Keratinocyte (primary cell): Measurements from ENCODE around the gene TEX44. TPM values are rescaled to one million over a fixed set of nuclear protein-coding genes. Genes with fewer than 3 reads are reported as not detected.

Experiments
- DNase-seq: peaks from one replicate; pipeline ENCODE4 v3.0.0-alpha.2; 2011; ENCODE audit warnings: low read depth, missing footprints, low spot score
- FAIRE-seq: peaks from 2 replicates; lab custom pipeline; 2011; peaks lifted over from hg19 to GRCh38; lab: Jason Lieb, UNC
- H2AFZ ChIP-seq: 2 replicates; pipeline ENCODE4 v1.6.0; 2012; ENCODE audit warnings: low read length, control low read depth, inconsistent platforms; ENCODE audit not compliant: control insufficient read depth
- H3K27ac ChIP-seq: 2 replicates; pipeline ENCODE4 v1.5.1; 2011; ENCODE audit warnings: low read length; ENCODE audit not compliant: control insufficient read depth, insufficient read depth
- H3K27me3 ChIP-seq: 3 replicates; pipeline ENCODE4 v1.6.0; 2011; ENCODE audit warnings: low read length; ENCODE audit not compliant: control insufficient read depth, insufficient read depth; ENCODE audit errors: extremely low read depth
- H3K36me3 ChIP-seq, 2 experiments: 2 replicates in 1 of 2; 3 replicates in 1 of 2; pipeline ENCODE4 v1.5.1; 2011; ENCODE audit warnings: low read length in 2 of 2, mild to moderate bottlenecking in 1 of 2; ENCODE audit not compliant: control insufficient read depth in 2 of 2, insufficient read depth in 2 of 2; ENCODE audit errors: extremely low read depth in 1 of 2
- H3K4me1 ChIP-seq: 3 replicates; pipeline ENCODE4 v1.5.1; 2011; ENCODE audit warnings: low read length; ENCODE audit not compliant: control insufficient read depth, insufficient read depth; ENCODE audit errors: extremely low read depth
- H3K4me2 ChIP-seq: 3 replicates; pipeline ENCODE4 v1.6.0; 2011; ENCODE audit warnings: low read depth, low read length; ENCODE audit not compliant: control insufficient read depth, insufficient read depth; ENCODE audit errors: extremely low read depth
- H3K4me3 ChIP-seq, 3 experiments: fragments of 200-600 bp in 1 of 3; sonication (generic) in 1 of 3; 2 replicates in 2 of 3; 3 replicates in 1 of 3; pipeline ENCODE4 v1.5.1; 2011 to 2016; ENCODE audit warnings: low read length in 3 of 3, mild to moderate bottlenecking in 3 of 3, control low read depth in 2 of 3, inconsistent platforms in 1 of 3, low read depth in 1 of 3, mixed read lengths in 1 of 3, mixed run types in 1 of 3, moderate library complexity in 1 of 3; ENCODE audit not compliant: control insufficient read depth in 2 of 3, insufficient read depth in 2 of 3; ENCODE audit errors: extremely low read depth in 1 of 3
- H3K79me2 ChIP-seq: 2 replicates; pipeline ENCODE4 v1.6.0; 2012; ENCODE audit warnings: low read length; ENCODE audit not compliant: control insufficient read depth, insufficient read depth
- H3K9ac ChIP-seq: 3 replicates; pipeline ENCODE4 v1.6.0; 2011; ENCODE audit warnings: low read length; ENCODE audit not compliant: control insufficient read depth, insufficient read depth; ENCODE audit errors: extremely low read depth
- H3K9me1 ChIP-seq: 3 replicates; pipeline ENCODE4 v1.6.0; 2011; ENCODE audit warnings: low read length; ENCODE audit not compliant: control insufficient read depth, insufficient read depth; ENCODE audit errors: extremely low read depth
- H3K9me3 ChIP-seq: 2 replicates; pipeline ENCODE4 v1.5.1; 2012; ENCODE audit warnings: low read depth, low read length; ENCODE audit not compliant: control insufficient read depth
- H4K20me1 ChIP-seq: 3 replicates; pipeline ENCODE4 v1.6.0; 2011; ENCODE audit warnings: low read length; ENCODE audit not compliant: control insufficient read depth, insufficient read depth; ENCODE audit errors: extremely low read depth
- EZH2 ChIP-seq: IDR thresholded peaks from one replicate; pipeline ENCODE4 v1.6.1; 2012; ENCODE audit warnings: inconsistent platforms, mild to moderate bottlenecking, low read length, moderate library complexity
- dilution Hi-C: fragments of 300-500 bp; cut with MboI; formaldehyde crosslinking; loops from one replicate; pipeline ENCODE4 v1.7.0; 2020; ENCODE audit warnings: low sequenced_read_pairs; ENCODE audit not compliant: extremely low pct_ligation_motif_present
- polyA plus RNA-seq, 5 experiments: library from polyadenylated mRNA; depleted of rRNA in 3 of 5; stranded (reverse) in 3 of 5; stranded (forward) in 1 of 5; unstranded in 1 of 5; fragments of >200 nt; gene quantifications; 1 replicate in 1 of 5; 2 replicates in 3 of 5; 3 replicates in 1 of 5; pipeline versions ENCODE4 v1.2.1 to v1.2.3, GENCODE V29; 2011 to 2012; ENCODE audit warnings: missing spikeins in 2 of 5, low read depth in 1 of 5, low replicate concordance in 1 of 5
- TF ChIP-seq, protein P1 (sequence below), 3 experiments: IDR thresholded peaks in 1 of 3; conservative IDR thresholded peaks in 1 of 3; optimal IDR thresholded peaks in 1 of 3; 2 replicates in 2 of 3; 3 replicates in 1 of 3; pipeline versions ENCODE3 to v1.5.1; 2011; ENCODE audit warnings: low read length in 3 of 3, mild to moderate bottlenecking in 3 of 3, moderate library complexity in 2 of 3, control low read depth in 1 of 3, inconsistent platforms in 1 of 3; ENCODE audit not compliant: insufficient read depth in 2 of 3; ENCODE audit errors: extremely low read depth in 1 of 3

The TEX44 gene
- polyA plus RNA-seq, 1 donor (not counting 4 experiments of a cell fraction or from before 2014, with no cell fraction given), result not detected

DNA sequence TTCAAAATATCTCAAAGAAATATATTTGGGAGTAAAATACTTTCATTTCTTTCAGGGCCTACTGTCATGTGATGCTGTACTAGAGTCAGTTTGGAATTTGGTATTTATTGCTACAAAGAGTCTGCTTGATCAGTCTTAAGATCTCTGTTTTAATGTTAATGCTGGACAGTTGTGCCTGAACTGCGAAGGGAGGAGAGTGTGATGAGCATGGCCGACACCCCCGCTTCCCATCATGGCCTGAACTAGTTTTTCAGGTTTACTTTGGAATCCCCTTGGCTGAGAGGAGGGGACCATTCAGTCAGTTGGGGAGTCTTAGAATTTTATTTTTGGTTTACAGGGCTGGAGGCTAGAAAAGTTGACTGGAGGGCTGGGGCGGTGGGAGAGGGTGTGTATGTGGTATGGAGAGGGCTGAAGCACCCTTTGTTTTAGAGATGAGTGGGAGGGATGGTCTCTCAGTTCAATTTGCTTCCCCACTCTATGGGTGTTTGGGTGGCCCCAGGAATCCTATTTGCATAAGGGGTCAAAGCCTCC lies 20.9 kb upstream of the TEX44 start:
- H3K4me1 ChIP-seq, result peaks cover 4% of the 10 kb centered on the region
- H3K36me3 ChIP-seq, result no peaks in the 10 kb centered on the region
- no peak for FAIRE-seq
- H3K79me2 ChIP-seq, result no peaks in the 10 kb centered on the region
- H3K4me2 ChIP-seq, result no peak overlapping the region
- H3K9ac ChIP-seq, result no peak overlapping the region
- no peaks in the 10 kb centered on the region for H4K20me1 ChIP-seq
- no peak for TF ChIP-seq EZH2
- TF ChIP-seq, protein P1, sequence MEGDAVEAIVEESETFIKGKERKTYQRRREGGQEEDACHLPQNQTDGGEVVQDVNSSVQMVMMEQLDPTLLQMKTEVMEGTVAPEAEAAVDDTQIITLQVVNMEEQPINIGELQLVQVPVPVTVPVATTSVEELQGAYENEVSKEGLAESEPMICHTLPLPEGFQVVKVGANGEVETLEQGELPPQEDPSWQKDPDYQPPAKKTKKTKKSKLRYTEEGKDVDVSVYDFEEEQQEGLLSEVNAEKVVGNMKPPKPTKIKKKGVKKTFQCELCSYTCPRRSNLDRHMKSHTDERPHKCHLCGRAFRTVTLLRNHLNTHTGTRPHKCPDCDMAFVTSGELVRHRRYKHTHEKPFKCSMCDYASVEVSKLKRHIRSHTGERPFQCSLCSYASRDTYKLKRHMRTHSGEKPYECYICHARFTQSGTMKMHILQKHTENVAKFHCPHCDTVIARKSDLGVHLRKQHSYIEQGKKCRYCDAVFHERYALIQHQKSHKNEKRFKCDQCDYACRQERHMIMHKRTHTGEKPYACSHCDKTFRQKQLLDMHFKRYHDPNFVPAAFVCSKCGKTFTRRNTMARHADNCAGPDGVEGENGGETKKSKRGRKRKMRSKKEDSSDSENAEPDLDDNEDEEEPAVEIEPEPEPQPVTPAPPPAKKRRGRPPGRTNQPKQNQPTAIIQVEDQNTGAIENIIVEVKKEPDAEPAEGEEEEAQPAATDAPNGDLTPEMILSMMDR (optimal IDR thresholded peaks at IDR 0.05 in 1 of 3, IDR thresholded peaks at IDR 0.05 in 1 of 3, conservative IDR thresholded peaks at IDR 0.05 in 1 of 3; ENCODE audit: extremely low read depth in 1 of 3, insufficient read depth in 2 of 3, low read length in 3 of 3), result no peak
- no peak overlapping the region for H3K4me3 ChIP-seq
- no peak for DNase-seq
- H2AFZ ChIP-seq, result peak overlapping the region; percentile 36
- H3K9me3 ChIP-seq, result no peaks in the 10 kb centered on the region
- H3K9me1 ChIP-seq, result no peaks in the 10 kb centered on the region
- no peak overlapping the region for H3K27ac ChIP-seq
- dilution Hi-C loops, result no loop called here
- H3K27me3 ChIP-seq, result no peaks in the 10 kb centered on the region

DNA sequence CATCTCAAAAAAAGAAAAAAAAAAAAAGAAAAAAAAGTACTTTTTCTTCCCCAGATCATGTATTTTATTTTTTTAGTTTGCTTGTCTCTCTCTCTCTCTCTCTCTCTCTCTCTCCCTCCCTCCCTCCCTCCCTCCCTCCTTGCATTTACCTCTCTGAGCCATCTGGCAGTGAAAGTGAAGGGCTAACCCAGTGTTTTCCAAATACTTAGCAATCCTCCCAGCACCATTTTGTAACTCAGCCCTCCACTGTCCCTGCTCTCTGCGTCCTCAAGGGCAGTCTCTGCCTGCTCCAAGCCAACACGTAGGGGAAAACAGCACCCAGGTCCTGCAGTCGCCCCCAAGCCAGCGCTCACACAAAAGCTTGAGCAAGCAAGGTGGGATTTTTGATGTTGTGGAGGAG lies 19.6 kb upstream of the TEX44 start:
- DNase-seq, result no peak
- H4K20me1 ChIP-seq, result no peaks in the 10 kb centered on the region
- no peaks in the 10 kb centered on the region for H3K9me1 ChIP-seq
- H2AFZ ChIP-seq, result no peak overlapping the region
- H3K4me2 ChIP-seq, result no peak overlapping the region
- H3K36me3 ChIP-seq, result no peaks in the 10 kb centered on the region
- FAIRE-seq, result no peak
- no peak overlapping the region for H3K4me3 ChIP-seq
- no peaks in the 10 kb centered on the region for H3K9me3 ChIP-seq
- no peaks in the 10 kb centered on the region for H3K27me3 ChIP-seq
- H3K79me2 ChIP-seq, result no peaks in the 10 kb centered on the region
- H3K27ac ChIP-seq, result no peak overlapping the region
- H3K4me1 ChIP-seq, result peaks cover 4% of the 10 kb centered on the region
- dilution Hi-C loops, result no loop called here
- no peak overlapping the region for H3K9ac ChIP-seq
- TF ChIP-seq, protein P1 (optimal IDR thresholded peaks at IDR 0.05 in 1 of 3, IDR thresholded peaks at IDR 0.05 in 1 of 3, conservative IDR thresholded peaks at IDR 0.05 in 1 of 3; ENCODE audit: extremely low read depth in 1 of 3, insufficient read depth in 2 of 3, low read length in 3 of 3), result no peak
- TF ChIP-seq EZH2, result no peak
